ENCODE measurements around the gene SENP1.
A peak's percentile ranks its signal among the peaks of the same experiment; 100 is the strongest.

SENP1 gene

GRCh38 chr12:47999816-48000215, 106.1 kb downstream of the SENP1 start:
- TF ChIP-seq CTCF (IDR thresholded peaks at IDR 0.05): no peak
- no peak for TF ChIP-seq ZFX (IDR thresholded peaks at IDR 0.05; ENCODE audit: borderline replicate concordance)
- H3K27ac ChIP-seq: no peak overlapping the region

DNA sequence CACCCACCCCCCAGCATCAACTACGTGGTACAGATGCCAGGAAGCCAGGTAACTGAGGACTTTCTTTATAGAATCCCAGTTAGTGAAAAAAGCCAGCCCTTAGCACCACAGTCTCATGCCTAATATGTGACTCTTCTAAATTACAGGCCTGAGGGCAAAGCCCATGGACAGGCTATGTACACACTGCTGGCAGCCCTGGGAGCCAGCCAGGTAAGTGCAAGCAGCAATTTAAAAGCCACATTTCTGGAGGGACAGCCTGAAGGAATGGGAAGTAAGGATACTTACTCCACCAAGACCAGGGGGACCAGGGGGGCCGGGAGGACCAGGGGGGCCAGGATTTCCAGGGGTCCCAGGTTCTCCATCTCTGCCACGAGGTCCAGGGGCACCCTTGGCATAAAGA, 108.6 kb downstream of the SENP1 start:
- TF ChIP-seq CTCF (IDR thresholded peaks at IDR 0.05) (no peak), ZFX (IDR thresholded peaks at IDR 0.05; ENCODE audit: borderline replicate concordance) (no peak)
- no peak overlapping the region for H3K27ac ChIP-seq

GRCh38 chr12:47995981-47996401, 109.9 kb downstream of the SENP1 start:
- 0 out of 2 replicates have a peak overlapping the region, but pooled peaks have one; percentile 14 for H3K27ac ChIP-seq
- TF ChIP-seq ZFX (IDR thresholded peaks at IDR 0.05; ENCODE audit: borderline replicate concordance) (no peak), CTCF (IDR thresholded peaks at IDR 0.05) (no peak)

DNA sequence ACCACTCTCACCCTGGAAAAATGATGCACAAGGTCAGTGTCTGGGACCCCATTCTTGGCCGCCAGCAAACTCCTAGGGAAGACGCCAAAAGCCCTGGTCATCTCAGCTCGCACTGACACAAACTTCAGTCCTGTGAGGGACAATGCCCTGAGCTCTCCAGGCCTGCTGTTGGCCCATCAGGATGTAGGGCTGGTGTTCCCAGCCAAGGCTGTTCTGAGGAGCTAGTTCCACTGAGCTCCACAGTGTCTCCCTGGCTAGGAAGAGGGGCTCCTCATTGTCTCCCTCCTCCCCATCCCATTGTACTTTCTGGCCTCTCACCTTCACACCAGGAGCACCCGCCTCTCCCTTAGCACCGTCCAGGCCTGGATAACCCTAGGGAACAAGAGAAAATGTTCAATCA, 112.4 kb downstream of the SENP1 start:
- H3K27ac ChIP-seq: no peak overlapping the region
- TF ChIP-seq ZFX (IDR thresholded peaks at IDR 0.05; ENCODE audit: borderline replicate concordance) (no peak), CTCF (IDR thresholded peaks at IDR 0.05) (no peak)
